PC-3 (cell line): ENCODE measurements around the gene UGCG. TPM values are rescaled to one million over a fixed set of nuclear protein-coding genes. Genes with fewer than 3 reads are reported as not detected.

Source experiments
- ATAC-seq: fragments of 200-7000 bp; cut with Tn5 transposase; 2 replicates; pipeline ENCODE4 v1.9.1; 2020; ENCODE audit warnings: mild to moderate bottlenecking, moderate library complexity
- BruUV-seq: library from RNA; stranded (reverse); fragments of 400-500 nt; replicated peaks from 2 replicates; lab custom pipeline; 2021; lab: Mats Ljungman, UMichigan
- CTCF ChIA-PET: fragments of 300-600 bp; sonication (Branson Sonifier 250); formaldehyde crosslinking; loops from one replicate; lab custom pipeline; 2022; ENCODE audit warnings: antibody characterized with exemption; lab: Charles Lee
- POLR2A ChIA-PET: fragments of 300-600 bp; sonication (Branson Sonifier 250); formaldehyde crosslinking; loops from one replicate; lab custom pipeline; 2022; ENCODE audit warnings: antibody characterized with exemption; ENCODE audit not compliant: unreplicated experiment; lab: Charles Lee
- DNase-seq: peaks from one replicate; pipeline ENCODE4 v3.0.0-alpha.2; 2015
- H2AFZ ChIP-seq: fragments of 300-600 bp; sonication (generic); 2 replicates; pipeline ENCODE4 v1.6.0; 2016; ENCODE audit warnings: antibody characterized with exemption, low read length
- H3F3A ChIP-seq: fragments of 300-600 bp; sonication (generic); one replicate; pipeline ENCODE4 v1.6.0; 2017; ENCODE audit warnings: antibody characterized with exemption, low read length, control low read depth, mild to moderate bottlenecking; ENCODE audit not compliant: unreplicated experiment
- H3K27ac ChIP-seq: fragments of 300-600 bp; sonication (generic); 2 replicates; pipeline ENCODE4 v1.5.1; 2016; ENCODE audit warnings: mild to moderate bottlenecking, low read length
- H3K27me3 ChIP-seq: fragments of 300-600 bp; sonication (generic); 2 replicates; pipeline ENCODE4 v1.6.1; 2016; ENCODE audit warnings: low read length, mixed read lengths
- H3K36me3 ChIP-seq: fragments of 300-600 bp; sonication (generic); 2 replicates; pipeline ENCODE4 v1.6.1; 2016; ENCODE audit warnings: low read depth, mixed run types, low read length, mixed read lengths
- H3K4me1 ChIP-seq: fragments of 300-600 bp; sonication (generic); 2 replicates; pipeline ENCODE4 v1.5.1; 2016; ENCODE audit warnings: low read length; ENCODE audit not compliant: insufficient read depth
- H3K4me2 ChIP-seq: fragments of 300-600 bp; sonication (generic); 2 replicates; pipeline ENCODE4 v1.6.0; 2016; ENCODE audit warnings: low read length
- H3K4me3 ChIP-seq: fragments of 300-600 bp; sonication (generic); 2 replicates; pipeline ENCODE4 v1.5.1; 2016; ENCODE audit warnings: mild to moderate bottlenecking, low read length, mixed read lengths
- H3K79me2 ChIP-seq: fragments of 300-600 bp; sonication (generic); 2 replicates; pipeline ENCODE4 v1.6.1; 2017; ENCODE audit warnings: low read length, mixed read lengths
- H3K9ac ChIP-seq: fragments of 300-600 bp; sonication (generic); 2 replicates; pipeline ENCODE4 v1.6.0; 2016; ENCODE audit warnings: mild to moderate bottlenecking, low read length
- H3K9me2 ChIP-seq: fragments of 300-600 bp; sonication (generic); replicated peaks from 2 replicates; pipeline ENCODE4 v1.6.1; 2016; ENCODE audit warnings: mixed run types, low read length, mixed read lengths
- H3K9me3 ChIP-seq: fragments of 300-600 bp; sonication (generic); 2 replicates; pipeline ENCODE4 v1.6.1; 2016; ENCODE audit warnings: low read length, mixed read lengths
- H4K20me1 ChIP-seq: fragments of 300-600 bp; sonication (generic); 2 replicates; pipeline ENCODE4 v1.6.1; 2016; ENCODE audit warnings: low read length, mixed read lengths
- CTCF ChIP-seq: fragments of 300-600 bp; sonication (generic); conservative IDR thresholded peaks from 2 replicates; pipeline ENCODE4 v1.5.1; 2017; ENCODE audit warnings: antibody characterized with exemption, low read depth, mild to moderate bottlenecking, low read length
- EZH2 ChIP-seq: fragments of 300-600 bp; sonication (generic); IDR thresholded peaks from one replicate; pipeline ENCODE4 v1.6.1; 2017; ENCODE audit warnings: antibody characterized with exemption, mild to moderate bottlenecking, low read length; ENCODE audit not compliant: unreplicated experiment
- EZH2phosphoT487 ChIP-seq: fragments of 300-600 bp; sonication (generic); IDR thresholded peaks from 2 replicates; pipeline ENCODE4 v1.6.1; 2018; ENCODE audit warnings: mild to moderate bottlenecking, antibody characterized with exemption, low read length, borderline replicate concordance
- intact Hi-C: fragments of 100-400 bp; cut with micrococcal nuclease; formaldehyde crosslinking; loops from 2 replicates; pipeline ENCODE4 v1.9.0; 2023
- total RNA-seq: library from RNA; depleted of rRNA; stranded (reverse); fragments of >200 nt; gene quantifications from 2 replicates; pipeline ENCODE4 v1.2.3, GENCODE V29; 2014

UGCG gene
- total RNA-seq, 1 experiment from 2014 or later: 29.4 TPM

- ATAC-seq (no peak), DNase-seq (no peak)
- H3K4me3 ChIP-seq: no peak overlapping the region
- no peaks in the 10 kb centered on the region for H3K9me3 ChIP-seq
- H3K79me2 ChIP-seq: no peaks in the 10 kb centered on the region
- no peak overlapping the region for H2AFZ ChIP-seq
- CTCF ChIA-PET: no interaction called here
- H3K27ac ChIP-seq: no peak overlapping the region
- TF ChIP-seq EZH2 (no peak), CTCF (no peak), EZH2phosphoT487 (no peak)
- intact Hi-C loops: no loop called here
- no peaks in the 10 kb centered on the region for H4K20me1 ChIP-seq
- H3K9me2 ChIP-seq: no peaks in the 10 kb centered on the region
- H3K4me2 ChIP-seq: no peak overlapping the region
- no peaks in the 10 kb centered on the region for H3K36me3 ChIP-seq
- H3F3A ChIP-seq: no peaks in the 10 kb centered on the region
- BruUV-seq: no TSS peak
- POLR2A ChIA-PET: no interaction called here
- H3K9ac ChIP-seq: no peak overlapping the region
- no peaks in the 10 kb centered on the region for H3K27me3 ChIP-seq
- peaks cover 16% of the 10 kb centered on the region for H3K4me1 ChIP-seq
Observed at GRCh38 chr9:111953444-111953843, 56.8 kb downstream of the UGCG start.

GRCh38 chr9:111955048-111955447 is 58.4 kb downstream of the UGCG start:
- H3K9ac ChIP-seq: no peak overlapping the region
- no TSS peak for BruUV-seq
- H3K4me3 ChIP-seq: no peak overlapping the region
- intact Hi-C loops: no loop called here
- no peaks in the 10 kb centered on the region for H3K36me3 ChIP-seq
- no peaks in the 10 kb centered on the region for H3K27me3 ChIP-seq
- no peaks in the 10 kb centered on the region for H3K79me2 ChIP-seq
- H3K9me2 ChIP-seq: no peaks in the 10 kb centered on the region
- H3K9me3 ChIP-seq: no peaks in the 10 kb centered on the region
- peaks cover 5% of the 10 kb centered on the region for H3F3A ChIP-seq
- H4K20me1 ChIP-seq: no peaks in the 10 kb centered on the region
- TF ChIP-seq CTCF (no peak), EZH2phosphoT487 (no peak), EZH2 (no peak)
- DNase-seq (no peak), ATAC-seq (no peak)
- H3K27ac ChIP-seq: no peak overlapping the region
- ChIA-PET CTCF (no interaction called here), POLR2A (no interaction called here)
- H3K4me2 ChIP-seq: no peak overlapping the region
- H2AFZ ChIP-seq: no peak overlapping the region
- H3K4me1 ChIP-seq: peaks cover 32% of the 10 kb centered on the region

GRCh38 chr9:111957856-111958631 is 61.4 kb downstream of the UGCG start:
- Histone ChIP-seq H3K9ac (peak overlapping the region; percentile 38), H3K9me2 (no peaks in the 10 kb centered on the region), H3K4me1 (peaks cover 34% of the 10 kb centered on the region), H3K79me2 (no peaks in the 10 kb centered on the region), H3K27me3 (no peaks in the 10 kb centered on the region), H3F3A (peaks cover 5% of the 10 kb centered on the region), H3K36me3 (no peaks in the 10 kb centered on the region), H2AFZ (no peak overlapping the region), H3K4me3 (peak overlapping the region; percentile 54; the same call in 1 of the 2 replicates), H3K27ac (peak overlapping the region; percentile 87), H3K9me3 (no peaks in the 10 kb centered on the region), H3K4me2 (peak overlapping the region; percentile 66), H4K20me1 (no peaks in the 10 kb centered on the region)
- ATAC-seq (peak; percentile 92), DNase-seq (peak; percentile 88)
- intact Hi-C loops: no loop called here
- TF ChIP-seq EZH2: no peak
- TF ChIP-seq CTCF: no peak
- no peak for TF ChIP-seq EZH2phosphoT487
- BruUV-seq: TSS peak; percentile 88
- CTCF ChIA-PET: no interaction called here
- POLR2A ChIA-PET: no interaction called here
